HG03457 (cell line): ENCODE measurements around the gene NTM.

Experiments used
- ATAC-seq: cut with Tn5 transposase; IDR thresholded peaks from one replicate; pipeline ENCODE4 v1.9.1; 2021; ENCODE audit warnings: moderate number of reproducible peaks; ENCODE audit not compliant: unreplicated experiment

The NTM gene

GRCh38 chr11:132154781-132155180 lies 784.4 kb downstream of the NTM start:
- ATAC-seq: no peak

GRCh38 chr11:132158091-132158490 lies 787.7 kb downstream of the NTM start:
- ATAC-seq: no peak

- no peak for ATAC-seq
These were observed 788.3 kb downstream of the NTM start for GRCh38 chr11:132158696-132159095.

- no peak for ATAC-seq
These were observed 791.1 kb downstream of the NTM start for GRCh38 chr11:132161403-132162078.

- no peak for ATAC-seq
These were observed 798.0 kb downstream of the NTM start for GRCh38 chr11:132168344-132168981.

GRCh38 chr11:132171031-132171430 lies 800.6 kb downstream of the NTM start:
- no peak for ATAC-seq

GRCh38 chr11:132174362-132175255 lies 804.2 kb downstream of the NTM start:
- ATAC-seq: no peak

GRCh38 chr11:132177106-132177505 lies 806.7 kb downstream of the NTM start:
- ATAC-seq: no peak

- ATAC-seq: no peak
These were observed 813.7 kb downstream of the NTM start for GRCh38 chr11:132184079-132184478.

GRCh38 chr11:132185726-132186592 lies 815.5 kb downstream of the NTM start:
- no peak for ATAC-seq

- no peak for ATAC-seq
These were observed 816.3 kb downstream of the NTM start for GRCh38 chr11:132186699-132187098.

GRCh38 chr11:132187386-132187785 lies 817.0 kb downstream of the NTM start:
- ATAC-seq: no peak

- ATAC-seq: no peak
These were observed 817.4 kb downstream of the NTM start for GRCh38 chr11:132187814-132188213.

GRCh38 chr11:132196928-132197327 lies 826.5 kb downstream of the NTM start:
- no peak for ATAC-seq

GRCh38 chr11:132200353-132200936 lies 830.0 kb downstream of the NTM start:
- no peak for ATAC-seq

GRCh38 chr11:132202621-132203020 lies 832.2 kb downstream of the NTM start:
- ATAC-seq: no peak

GRCh38 chr11:132205006-132205405 lies 834.6 kb downstream of the NTM start:
- no peak for ATAC-seq

- ATAC-seq: no peak
These were observed 835.1 kb downstream of the NTM start for GRCh38 chr11:132205496-132205895.

GRCh38 chr11:132206993-132207392 lies 836.6 kb downstream of the NTM start:
- ATAC-seq: no peak

- no peak for ATAC-seq
These were observed 838.2 kb downstream of the NTM start for GRCh38 chr11:132208477-132209055.
